Caco-2 (cell line): ENCODE measurements around the gene GLUL. TPM values are rescaled to one million over a fixed set of nuclear protein-coding genes. Genes with fewer than 3 reads are reported as not detected.

Source experiments
- BruUV-seq: library from RNA; stranded (reverse); fragments of 400-500 nt; replicated peaks from 2 replicates; lab custom pipeline; 2021; lab: Mats Ljungman, UMichigan
- CTCF ChIA-PET: fragments of 300-600 bp; sonication (Branson Sonifier 250); formaldehyde crosslinking; loops from one replicate; lab custom pipeline; 2022; ENCODE audit warnings: antibody characterized with exemption; lab: Charles Lee
- POLR2A ChIA-PET: fragments of 300-600 bp; sonication (Branson Sonifier 250); formaldehyde crosslinking; loops from one replicate; lab custom pipeline; 2022; ENCODE audit warnings: antibody characterized with exemption; lab: Charles Lee
- DNase-seq, 2 experiments: peaks; one replicate each; pipeline versions ENCODE4 v3.0.0 to v3.0.0-alpha.2; 2020 to 2022
- H3K27me3 ChIP-seq: replicated peaks from 2 replicates; pipeline ENCODE4 v1.6.0; 2011; ENCODE audit warnings: low read length; ENCODE audit not compliant: control insufficient read depth, insufficient read depth
- H3K36me3 ChIP-seq: 2 replicates; pipeline ENCODE4 v1.5.1; 2011; ENCODE audit warnings: low read length; ENCODE audit not compliant: control insufficient read depth, insufficient read depth
- H3K4me1 ChIP-seq: fragments of 250-450 bp; sonication (Bioruptor Pico); 2 replicates; pipeline ENCODE4 v1.5.1; 2020; ENCODE audit warnings: mild to moderate bottlenecking
- H3K4me3 ChIP-seq: 2 replicates; pipeline ENCODE4 v1.5.1; 2011; ENCODE audit warnings: low read depth, mild to moderate bottlenecking, control low read depth, low read length
- H3K9me3 ChIP-seq: fragments of 250-450 bp; sonication (Bioruptor Pico); 2 replicates; pipeline ENCODE4 v1.5.1; 2020; ENCODE audit warnings: mild to moderate bottlenecking, moderate library complexity
- H3K27ac Mint-ChIP-seq: one replicate; pipeline ENCODE4 v1.8.0; 2022; ENCODE audit warnings: mixed read lengths; ENCODE audit not compliant: unreplicated experiment
- H3K27me3 Mint-ChIP-seq: one replicate; pipeline ENCODE4 v1.8.0; 2022; ENCODE audit warnings: mixed read lengths; ENCODE audit not compliant: insufficient read depth, unreplicated experiment
- H3K36me3 Mint-ChIP-seq: one replicate; pipeline ENCODE4 v1.8.0; 2022; ENCODE audit warnings: mild to moderate bottlenecking, mixed read lengths; ENCODE audit not compliant: insufficient read depth, unreplicated experiment
- H3K4me1 Mint-ChIP-seq: one replicate; pipeline ENCODE4 v1.8.0; 2022; ENCODE audit warnings: low read depth, mixed read lengths; ENCODE audit not compliant: unreplicated experiment
- H3K4me3 Mint-ChIP-seq: one replicate; pipeline ENCODE4 v1.8.0; 2022; ENCODE audit warnings: mild to moderate bottlenecking, moderate library complexity, mixed read lengths; ENCODE audit not compliant: unreplicated experiment
- H3K9me3 Mint-ChIP-seq: one replicate; pipeline ENCODE4 v1.8.0; 2022; ENCODE audit warnings: mixed read lengths; ENCODE audit not compliant: unreplicated experiment
- intact Hi-C: fragments of 100-400 bp; cut with micrococcal nuclease; formaldehyde crosslinking; loops from one replicate; pipeline ENCODE4 v1.10.0; 2022; ENCODE audit not compliant: unreplicated experiment
- total RNA-seq: library from RNA; stranded (reverse); gene quantifications from 2 replicates; pipeline ENCODE4 v1.2.3, GENCODE V29; 2022
- TF ChIP-seq, protein P1 (sequence below), 2 experiments: fragments of 200-600 bp in 1 of 2; IDR thresholded peaks; 1 replicate in 1 of 2; 2 replicates in 1 of 2; pipeline versions ENCODE4 v1.5.1 to v1.8.0; 2011 to 2022; ENCODE audit warnings: antibody characterized with exemption in 1 of 2, control low read depth in 1 of 2, inconsistent platforms in 1 of 2, low read depth in 1 of 2, low read length in 1 of 2, mild to moderate bottlenecking in 1 of 2, moderate library complexity in 1 of 2; ENCODE audit not compliant: insufficient read depth in 1 of 2, severe bottlenecking in 1 of 2, unreplicated experiment in 1 of 2

The GLUL gene
- total RNA-seq, 1 experiment from 2014 or later: 394 TPM

DNA sequence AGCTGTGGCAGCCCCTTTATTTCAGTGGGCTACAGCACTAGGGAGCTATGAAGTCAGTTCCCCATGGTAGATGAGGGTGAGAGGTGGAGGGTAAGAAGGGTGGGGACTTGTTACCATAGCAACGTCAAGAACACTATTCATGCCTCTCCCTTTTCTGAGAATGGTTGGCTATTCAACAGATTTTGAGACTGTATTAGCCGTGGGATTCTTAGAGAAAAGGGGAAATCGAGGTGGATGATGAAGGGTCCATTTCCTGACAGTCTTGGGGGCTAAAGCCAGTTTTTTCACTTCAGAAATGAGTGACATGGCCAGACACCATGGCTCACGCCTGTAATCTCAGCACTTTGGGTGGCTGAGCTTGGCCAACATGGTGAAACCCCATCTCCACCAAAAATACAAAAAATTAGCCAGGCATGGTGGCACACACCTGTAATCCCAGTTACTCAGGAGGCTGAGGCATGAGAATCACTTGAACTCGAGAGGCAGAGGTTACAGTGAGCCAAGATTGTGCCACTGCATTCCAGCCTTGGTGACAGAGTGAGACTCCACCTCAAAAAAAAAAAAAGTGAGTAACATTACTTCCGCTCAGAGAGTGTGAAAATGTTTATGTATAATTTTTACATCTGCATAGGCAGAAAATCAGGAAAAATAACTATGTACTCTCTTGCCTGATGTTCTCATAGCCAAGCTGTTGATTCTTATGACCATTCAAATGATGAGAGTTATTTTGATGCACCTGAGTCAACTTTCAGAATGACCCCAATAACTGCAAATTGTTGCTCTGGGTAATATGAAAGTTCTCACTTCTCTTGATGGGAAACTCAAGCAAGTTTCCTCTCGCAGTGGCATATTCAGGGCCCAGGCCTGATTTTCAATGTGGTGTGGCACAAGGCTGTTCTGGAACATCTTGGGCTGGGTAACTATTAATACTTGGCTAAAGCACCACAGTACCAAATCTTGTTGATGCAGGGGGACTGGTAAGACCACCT is 35.1 kb upstream of the GLUL start:
- Histone ChIP-seq H3K4me1 (peaks cover 5% of the 10 kb centered on the region; the same call in 1 of the 2 replicates), H3K9me3 (no peaks in the 10 kb centered on the region), H3K4me3 (no peak overlapping the region), H3K27me3 (no peaks in the 10 kb centered on the region), H3K36me3 (no peaks in the 10 kb centered on the region)
- TF ChIP-seq, protein P1, sequence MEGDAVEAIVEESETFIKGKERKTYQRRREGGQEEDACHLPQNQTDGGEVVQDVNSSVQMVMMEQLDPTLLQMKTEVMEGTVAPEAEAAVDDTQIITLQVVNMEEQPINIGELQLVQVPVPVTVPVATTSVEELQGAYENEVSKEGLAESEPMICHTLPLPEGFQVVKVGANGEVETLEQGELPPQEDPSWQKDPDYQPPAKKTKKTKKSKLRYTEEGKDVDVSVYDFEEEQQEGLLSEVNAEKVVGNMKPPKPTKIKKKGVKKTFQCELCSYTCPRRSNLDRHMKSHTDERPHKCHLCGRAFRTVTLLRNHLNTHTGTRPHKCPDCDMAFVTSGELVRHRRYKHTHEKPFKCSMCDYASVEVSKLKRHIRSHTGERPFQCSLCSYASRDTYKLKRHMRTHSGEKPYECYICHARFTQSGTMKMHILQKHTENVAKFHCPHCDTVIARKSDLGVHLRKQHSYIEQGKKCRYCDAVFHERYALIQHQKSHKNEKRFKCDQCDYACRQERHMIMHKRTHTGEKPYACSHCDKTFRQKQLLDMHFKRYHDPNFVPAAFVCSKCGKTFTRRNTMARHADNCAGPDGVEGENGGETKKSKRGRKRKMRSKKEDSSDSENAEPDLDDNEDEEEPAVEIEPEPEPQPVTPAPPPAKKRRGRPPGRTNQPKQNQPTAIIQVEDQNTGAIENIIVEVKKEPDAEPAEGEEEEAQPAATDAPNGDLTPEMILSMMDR (IDR thresholded peaks at IDR 0.05; ENCODE audit: insufficient read depth in 1 of 2, low read depth in 1 of 2, low read length in 1 of 2, severe bottlenecking in 1 of 2, unreplicated experiment in 1 of 2): no peak
- Mint-ChIP-seq H3K27ac (no peak overlapping the region), H3K4me3 (no peak overlapping the region), H3K36me3 (no peaks in the 10 kb centered on the region), H3K9me3 (peaks cover 13% of the 10 kb centered on the region), H3K27me3 (no peaks in the 10 kb centered on the region), H3K4me1 (peaks cover 11% of the 10 kb centered on the region)
- intact Hi-C loops: no loop called here
- no TSS peak for BruUV-seq
- POLR2A ChIA-PET: no interaction called here
- no peak for DNase-seq
- CTCF ChIA-PET: no interaction called here

DNA sequence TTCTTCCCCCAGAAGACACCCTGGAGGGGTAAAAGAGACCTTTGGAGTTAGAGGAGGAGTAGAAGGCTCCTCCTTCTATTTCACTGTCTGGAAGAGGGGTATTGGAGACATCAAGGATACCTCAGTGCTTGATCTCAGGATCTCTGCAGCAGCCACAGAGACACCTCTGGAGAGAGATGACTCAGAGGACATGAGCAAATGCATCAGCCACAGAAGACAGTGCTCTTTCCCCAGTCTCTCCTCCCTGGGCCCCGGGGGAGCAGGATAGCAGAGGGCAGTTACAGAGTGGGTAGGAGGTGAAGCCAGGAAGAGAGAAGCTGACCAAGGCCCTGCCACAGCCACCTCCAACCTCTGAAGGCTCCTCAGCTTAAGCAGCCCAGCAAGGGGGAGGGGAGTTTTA is 24.2 kb upstream of the GLUL start:
- Mint-ChIP-seq H3K4me3 (no peak overlapping the region), H3K27me3 (peaks cover 8% of the 10 kb centered on the region), H3K27ac (no peak overlapping the region), H3K36me3 (no peaks in the 10 kb centered on the region), H3K9me3 (no peaks in the 10 kb centered on the region), H3K4me1 (no peaks in the 10 kb centered on the region)
- intact Hi-C loops: no loop called here
- H3K4me1 ChIP-seq: no peaks in the 10 kb centered on the region
- TF ChIP-seq, protein P1 (IDR thresholded peaks at IDR 0.05; ENCODE audit: insufficient read depth in 1 of 2, low read depth in 1 of 2, low read length in 1 of 2, severe bottlenecking in 1 of 2, unreplicated experiment in 1 of 2): no peak
- H3K36me3 ChIP-seq: no peaks in the 10 kb centered on the region
- no peaks in the 10 kb centered on the region for H3K27me3 ChIP-seq
- BruUV-seq: no TSS peak
- no peaks in the 10 kb centered on the region for H3K9me3 ChIP-seq
- H3K4me3 ChIP-seq: no peak overlapping the region
- ChIA-PET POLR2A (no interaction called here), CTCF (no interaction called here)
- DNase-seq: no peak

- Mint-ChIP-seq H3K9me3 (no peaks in the 10 kb centered on the region), H3K4me1 (no peaks in the 10 kb centered on the region), H3K27me3 (peaks cover 8% of the 10 kb centered on the region), H3K27ac (no peak overlapping the region), H3K36me3 (no peaks in the 10 kb centered on the region), H3K4me3 (no peak overlapping the region)
- no peak for DNase-seq
- TF ChIP-seq, protein P1 (IDR thresholded peaks at IDR 0.05; ENCODE audit: insufficient read depth in 1 of 2, low read depth in 1 of 2, low read length in 1 of 2, severe bottlenecking in 1 of 2, unreplicated experiment in 1 of 2): no peak
- H3K27me3 ChIP-seq: no peaks in the 10 kb centered on the region
- BruUV-seq: no TSS peak
- H3K9me3 ChIP-seq: no peaks in the 10 kb centered on the region
- no peak overlapping the region for H3K4me3 ChIP-seq
- intact Hi-C loops: no loop called here
- H3K36me3 ChIP-seq: no peaks in the 10 kb centered on the region
- H3K4me1 ChIP-seq: no peaks in the 10 kb centered on the region
- CTCF ChIA-PET: no interaction called here
- POLR2A ChIA-PET: no interaction called here
These were observed 22.4 kb upstream of the GLUL start for GRCh38 chr1:182413969-182414368.
